NCI-H2171 (cell line): Measurements from ENCODE around the gene TMEM91.
"Not testable (repeated sequence)": the region's sequence is repeated elsewhere in the genome, so short reads cannot be mapped to it uniquely, and the experiment has no call there.

Experiments
- DNase-seq: peaks from one replicate; lab custom pipeline; 2025; lab: John Stamatoyannopoulos, UW

Gene TMEM91

GRCh38 chr19:41353466-41354342, 22.6 kb upstream of the TMEM91 start, which contains the start of gene TGFB1:
TSS of gene TGFB1 (minus strand) at chr19:41353922. CDS start at chr19:41353044, 878 bp downstream.
- DNase-seq: no peak

DNA sequence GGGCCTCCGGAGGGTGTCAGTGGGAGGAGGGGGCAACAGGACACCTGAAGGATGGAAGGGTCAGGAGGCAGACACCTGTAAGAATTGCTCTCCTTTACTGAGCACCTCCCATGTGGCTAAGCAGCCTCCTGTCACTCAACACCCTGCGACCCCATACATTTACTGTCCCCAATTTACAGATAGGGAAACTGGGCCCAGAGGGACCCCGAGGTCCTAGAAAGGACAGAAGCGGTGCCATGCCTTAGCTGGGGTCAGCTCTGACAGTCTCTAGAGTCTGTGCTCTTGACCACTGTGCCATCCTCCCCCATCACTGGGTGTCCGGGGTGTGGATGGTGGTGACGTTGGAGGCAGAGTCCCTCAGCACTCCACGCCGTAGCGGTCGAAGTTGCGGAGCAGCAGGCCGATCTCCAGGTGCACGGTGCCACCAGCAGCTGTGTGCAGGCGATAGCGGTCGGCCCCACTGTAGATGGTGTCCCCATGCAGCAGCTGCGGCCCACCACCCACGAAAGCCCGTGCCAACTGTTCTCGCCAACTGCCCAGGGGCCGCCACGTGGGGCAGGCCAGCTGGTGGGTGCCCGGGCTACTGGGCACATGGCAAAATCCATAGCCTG, 21.9 kb upstream of the TMEM91 start:
- no peak for DNase-seq

- no peak for DNase-seq
Observed at GRCh38 chr19:41355035-41355434, 21.3 kb upstream of the TMEM91 start.

DNA sequence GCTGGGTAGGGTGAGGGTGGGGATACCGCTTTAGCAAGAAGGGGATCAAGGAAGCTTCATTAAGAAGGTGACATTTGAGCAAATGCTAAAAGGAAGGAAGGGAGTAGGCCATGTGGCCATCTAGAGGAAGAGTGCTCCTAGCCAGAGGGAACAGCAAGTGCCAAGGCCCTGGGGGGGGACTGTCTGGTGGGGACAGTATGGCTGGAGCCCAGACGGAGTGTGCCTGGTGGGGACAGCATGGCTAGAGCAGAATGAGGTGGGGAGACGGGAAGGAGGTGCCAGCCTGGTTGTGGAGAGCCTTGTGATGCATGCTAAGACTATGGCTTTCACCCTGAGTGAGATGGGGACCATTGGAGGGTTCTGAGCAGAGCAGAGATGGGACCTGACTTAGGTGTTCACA, 20.5 kb upstream of the TMEM91 start:
- no peak for DNase-seq

DNA sequence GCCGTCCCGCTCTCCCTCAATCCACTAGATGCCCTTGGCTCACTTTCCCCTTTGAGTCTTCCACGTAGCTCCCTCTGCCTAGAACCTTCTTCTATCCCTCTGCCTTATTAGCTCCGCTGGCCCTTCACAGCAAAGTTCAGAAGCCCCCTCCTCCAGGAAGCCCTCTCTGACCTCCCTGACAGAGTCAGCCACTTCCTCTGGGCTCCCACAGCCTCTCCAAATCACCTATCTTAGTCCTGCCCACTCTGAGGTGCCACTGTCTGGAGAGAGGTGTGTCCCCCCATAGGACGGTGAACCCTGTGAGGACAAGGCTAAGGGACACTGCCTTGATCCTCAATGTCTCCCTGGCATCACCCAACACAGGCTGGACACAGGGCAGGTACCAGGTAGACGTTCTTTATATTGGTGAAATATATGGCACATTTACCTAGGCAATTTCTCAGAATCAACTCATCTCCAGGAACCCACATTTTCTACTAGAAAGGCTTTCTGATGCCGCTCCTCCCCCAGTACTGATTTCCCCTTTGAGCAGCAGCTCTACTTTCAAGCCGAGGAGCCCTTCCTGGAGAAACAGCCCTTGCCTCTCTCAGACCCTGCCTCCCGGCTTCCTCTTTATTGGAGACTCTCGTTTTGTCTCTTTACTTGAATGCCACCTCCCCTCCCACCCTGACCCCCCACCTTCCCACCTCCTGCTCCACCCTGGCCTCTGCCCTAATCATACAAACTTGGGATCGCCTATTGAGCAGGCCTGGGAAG, 19.2 kb upstream of the TMEM91 start:
- DNase-seq: no peak

DNA sequence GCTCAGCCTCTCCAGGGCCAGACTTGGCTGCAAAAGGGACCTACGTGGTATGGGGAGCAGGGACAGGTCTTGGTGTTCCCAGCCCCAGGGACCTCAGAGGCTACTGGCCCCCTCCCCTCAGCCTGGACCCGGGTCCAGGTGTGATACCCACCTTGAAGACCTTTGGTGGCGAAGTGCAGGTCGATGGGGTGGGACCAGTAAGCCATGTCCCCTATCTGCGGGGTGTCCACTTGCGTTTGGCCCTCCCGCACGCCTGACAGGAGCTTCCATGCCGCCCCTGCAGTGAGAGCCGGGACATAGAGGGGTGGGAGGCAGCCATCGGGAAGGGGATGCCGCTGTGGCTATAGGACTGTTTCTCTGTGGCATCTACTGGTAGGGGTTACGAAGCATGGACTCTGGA, 18.6 kb upstream of the TMEM91 start:
- DNase-seq: no peak

- DNase-seq: no peak
Observed at GRCh38 chr19:41359741-41360140, 16.6 kb upstream of the TMEM91 start.

DNA sequence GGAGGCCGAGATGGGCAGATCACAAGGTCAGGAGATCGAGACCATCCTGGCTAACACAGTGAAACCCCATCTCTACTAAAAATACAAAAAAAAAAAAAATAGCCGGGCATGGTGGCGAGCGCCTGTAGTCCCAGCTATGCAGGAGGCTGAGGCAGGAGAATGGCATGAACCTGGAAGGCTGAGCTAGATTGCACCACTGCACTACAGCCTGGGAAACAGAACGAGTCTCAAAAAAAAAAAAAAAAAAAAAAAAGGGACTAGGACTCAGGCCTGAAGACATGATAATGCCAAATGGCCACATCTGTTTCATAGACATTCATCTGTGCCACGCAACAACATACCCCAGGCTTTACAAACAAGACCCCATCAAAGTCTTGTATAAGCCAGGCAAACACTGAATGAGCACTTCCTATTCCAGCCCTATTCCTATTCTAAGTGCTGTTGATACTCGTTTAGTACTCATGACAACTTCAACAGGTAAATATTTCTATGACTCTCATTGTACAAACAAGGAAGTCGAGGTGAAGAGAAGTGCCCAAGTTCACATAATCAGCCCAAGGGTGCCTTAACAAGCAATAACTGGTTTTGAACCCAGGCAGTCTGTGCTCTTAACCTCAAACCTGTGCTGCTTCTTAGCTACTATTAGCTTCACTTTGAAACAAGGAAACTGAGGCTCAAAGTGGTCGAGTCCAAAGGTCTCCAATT, 14.0 kb upstream of the TMEM91 start:
- DNase-seq: no peak

DNA sequence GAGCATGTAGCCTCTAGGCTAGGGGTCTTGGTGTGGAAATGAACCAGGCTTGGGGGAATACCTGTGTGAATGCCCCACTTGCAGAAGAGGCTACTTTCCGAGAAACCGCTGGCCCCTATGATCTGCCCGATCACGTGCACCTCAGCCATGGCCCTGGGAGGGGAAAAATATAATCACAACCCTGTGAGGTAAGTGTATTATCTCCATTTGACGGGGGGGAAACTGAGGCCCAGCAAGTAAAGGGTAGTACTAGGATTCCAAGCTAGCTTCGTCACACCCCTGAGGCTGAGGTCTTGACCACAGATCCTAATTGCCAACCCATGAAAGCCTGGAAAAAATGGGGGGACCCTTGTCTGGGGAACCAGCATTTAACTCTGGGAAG, 13.0 kb upstream of the TMEM91 start:
- no peak for DNase-seq

- peak; percentile 96 for DNase-seq
Observed at GRCh38 chr19:41363753-41364523, 12.4 kb upstream of the TMEM91 start, which contains the start of gene B9D2. TSS of gene B9D2 (minus strand) at chr19:41364149. CDS start at chr19:41363519, 630 bp downstream.

GRCh38 chr19:41364524-41365391, 11.6 kb upstream of the TMEM91 start:
- no peak for DNase-seq

DNA sequence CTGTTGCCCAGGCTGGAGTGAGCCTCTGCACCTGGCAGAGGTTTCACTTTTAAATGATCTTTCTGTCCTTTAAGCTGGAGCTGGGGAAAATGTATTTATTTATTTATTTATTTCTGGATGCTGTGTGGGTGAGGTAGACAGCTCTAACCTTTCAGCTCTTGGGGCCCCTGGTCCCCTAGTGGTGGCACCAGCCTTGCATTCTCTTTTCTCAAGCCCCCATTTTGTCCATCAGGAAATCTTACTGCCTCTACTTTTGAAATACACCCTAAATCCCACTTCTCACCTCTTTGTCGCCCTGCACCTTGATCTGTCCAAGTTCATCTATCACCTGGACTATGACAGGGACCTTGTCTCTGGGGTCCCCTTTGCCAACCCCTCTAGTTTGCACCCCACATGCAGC, 10.2 kb upstream of the TMEM91 start:
- DNase-seq: no peak

DNA sequence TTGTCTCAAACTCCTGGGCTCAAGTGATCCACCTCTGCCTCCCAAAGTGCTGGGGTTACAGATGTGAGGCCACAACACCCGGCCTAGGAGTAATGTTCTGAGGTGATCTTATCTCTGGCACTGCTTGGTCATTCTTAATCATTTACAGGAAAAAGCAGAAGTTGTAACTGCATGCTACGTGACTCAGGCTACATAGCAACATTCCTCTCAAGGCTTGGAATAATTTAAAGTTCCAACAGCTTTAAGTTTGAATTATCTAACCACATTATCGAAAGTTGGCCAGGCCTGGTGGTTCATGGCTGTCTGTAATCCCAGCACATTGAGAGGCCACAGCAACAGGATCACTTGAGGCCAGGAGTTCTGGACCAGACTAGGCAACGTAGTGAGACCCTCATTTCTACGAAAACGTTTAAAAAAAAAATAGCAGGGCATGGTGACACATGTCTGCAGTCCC, 8.5 kb upstream of the TMEM91 start:
- no peak for DNase-seq

- DNase-seq: no peak
Observed at GRCh38 chr19:41369769-41370168, 6.6 kb upstream of the TMEM91 start.

- DNase-seq: not testable (repeated sequence)
Observed at GRCh38 chr19:41371119-41371518, 5.2 kb upstream of the TMEM91 start.

- no peak for DNase-seq
Observed at GRCh38 chr19:41371541-41371940, 4.8 kb upstream of the TMEM91 start.

DNA sequence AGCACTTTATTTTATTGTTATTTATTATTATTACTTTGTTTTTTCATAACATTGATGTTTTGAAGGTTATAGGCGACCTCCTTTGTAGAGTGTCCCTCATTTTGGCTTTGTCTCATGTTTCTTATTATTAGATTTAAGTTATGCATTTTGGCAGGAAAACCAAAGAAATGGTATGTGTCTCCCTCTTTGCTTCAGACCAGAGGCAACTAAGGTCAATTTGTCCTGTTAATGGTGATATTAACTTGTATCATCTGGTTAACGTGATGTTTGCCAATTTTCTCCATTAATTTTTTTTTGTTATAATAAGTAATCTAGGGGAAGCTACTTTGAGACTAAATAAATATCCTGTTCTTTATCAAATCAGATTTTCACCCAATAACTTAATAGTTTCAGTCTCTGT, 3.8 kb upstream of the TMEM91 start:
- no peak for DNase-seq

- peak; percentile 90 for DNase-seq
Observed at GRCh38 chr19:41373993-41374392, 2.3 kb upstream of the TMEM91 start.

DNA sequence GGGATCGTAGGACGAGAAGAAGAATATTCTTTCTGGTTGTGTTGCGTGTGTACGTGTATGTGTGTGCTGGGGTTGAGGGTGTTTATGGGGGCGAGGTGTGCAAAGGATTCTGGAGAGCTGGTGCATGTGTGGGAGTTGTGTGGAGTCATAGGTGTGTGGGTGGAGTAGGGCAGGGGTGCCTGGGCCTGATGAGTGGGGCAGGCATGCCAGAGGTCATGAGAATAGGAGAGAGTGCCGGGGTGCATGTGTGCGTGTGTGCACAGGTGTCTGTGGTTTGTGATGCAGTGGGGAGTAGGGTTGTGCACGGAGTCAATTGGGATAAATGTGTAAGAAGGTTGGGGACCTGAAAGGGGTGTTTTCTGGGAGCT, 649 bp downstream of the TMEM91 start:
- DNase-seq: no peak
